ENCODE results near the gene FAM118A.
"Not testable (repeated sequence)": the region's sequence is repeated elsewhere in the genome, so short reads cannot be mapped to it uniquely, and the experiment has no call there.

Gene FAM118A

GRCh38 chr22:45309422-45310227 is at the start of gene FAM118A:
FAM118A (plus strand) TSS chr22:45309934; CDS start chr22:45322380, 12,446 bp downstream.
- DNase-seq (ENCODE audit: low read depth in 2 of 2): peak; percentile 96 to 98

- DNase-seq (ENCODE audit: low read depth in 2 of 2): not testable (repeated sequence)
Measured at GRCh38 chr22:45260395-45260759, 49.4 kb upstream of the FAM118A start.

- DNase-seq (ENCODE audit: low read depth in 2 of 2): no peak
Measured at GRCh38 chr22:45261407-45262088, 48.2 kb upstream of the FAM118A start.

- DNase-seq (ENCODE audit: low read depth in 2 of 2): no peak
Measured at GRCh38 chr22:45262195-45262930, 47.4 kb upstream of the FAM118A start.

GRCh38 chr22:45262931-45263462 is 46.7 kb upstream of the FAM118A start:
- no peak for DNase-seq (ENCODE audit: low read depth in 2 of 2)

- DNase-seq (ENCODE audit: low read depth in 2 of 2): no peak
Measured at GRCh38 chr22:45263463-45264269, 46.1 kb upstream of the FAM118A start.

DNA sequence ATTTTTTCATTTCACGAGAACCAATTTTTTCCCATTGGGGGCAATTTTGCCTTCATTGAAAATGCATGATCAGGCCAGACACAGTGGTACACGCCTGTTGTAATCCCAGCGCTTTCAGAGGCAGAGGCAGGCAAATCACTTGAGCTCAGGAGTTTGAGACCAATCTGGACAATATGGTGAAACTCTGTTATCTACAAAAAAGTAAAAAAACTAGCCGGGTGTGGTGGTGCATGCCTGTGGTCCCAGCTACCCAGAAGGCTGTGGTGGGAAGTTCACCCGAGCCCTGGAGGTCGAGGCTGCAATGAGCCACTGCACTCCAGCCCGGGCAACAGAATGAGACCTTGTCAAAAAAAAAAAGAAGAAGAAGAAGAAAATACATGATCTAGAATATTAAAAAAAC is 44.2 kb upstream of the FAM118A start:
- no peak for DNase-seq (ENCODE audit: low read depth in 2 of 2)

- peak in 1 of 2 donors; percentile 12 for DNase-seq (ENCODE audit: low read depth in 2 of 2)
Measured at GRCh38 chr22:45268167-45268957, 41.4 kb upstream of the FAM118A start.

GRCh38 chr22:45268958-45269844 is 40.5 kb upstream of the FAM118A start:
- peak; percentile 84 to 90 for DNase-seq (ENCODE audit: low read depth in 2 of 2)

- no peak for DNase-seq (ENCODE audit: low read depth in 2 of 2)
Measured at GRCh38 chr22:45270095-45271020, 39.4 kb upstream of the FAM118A start.

DNA sequence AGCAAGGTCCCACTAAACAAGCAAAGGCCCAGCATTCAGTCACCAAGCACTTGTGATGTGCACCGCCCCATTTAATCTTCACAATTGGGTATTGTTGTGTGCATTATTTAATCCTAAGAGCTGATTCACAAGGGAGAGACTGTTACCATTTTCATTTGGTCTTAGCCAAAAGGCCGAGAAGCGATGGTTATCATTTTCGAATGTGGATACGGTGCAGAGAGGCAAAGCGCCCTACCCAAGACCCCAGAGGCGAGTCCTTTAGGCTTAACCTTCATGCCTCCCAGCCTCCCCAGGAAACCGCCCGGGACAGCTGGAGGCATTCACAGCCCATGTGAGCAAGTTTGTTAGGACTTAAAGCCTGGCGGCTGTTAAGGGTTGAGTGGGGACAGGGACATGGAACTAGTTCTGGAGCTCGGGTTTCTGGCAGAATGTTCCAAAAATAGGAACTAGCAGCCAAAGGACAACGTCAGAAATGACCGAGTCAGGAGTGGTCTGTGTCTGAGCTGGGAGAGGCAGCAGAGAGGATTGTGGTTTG is 38.0 kb upstream of the FAM118A start:
- DNase-seq (ENCODE audit: low read depth in 2 of 2): no peak

- DNase-seq (ENCODE audit: low read depth in 2 of 2): no peak
Measured at GRCh38 chr22:45272498-45272897, 37.2 kb upstream of the FAM118A start.

DNA sequence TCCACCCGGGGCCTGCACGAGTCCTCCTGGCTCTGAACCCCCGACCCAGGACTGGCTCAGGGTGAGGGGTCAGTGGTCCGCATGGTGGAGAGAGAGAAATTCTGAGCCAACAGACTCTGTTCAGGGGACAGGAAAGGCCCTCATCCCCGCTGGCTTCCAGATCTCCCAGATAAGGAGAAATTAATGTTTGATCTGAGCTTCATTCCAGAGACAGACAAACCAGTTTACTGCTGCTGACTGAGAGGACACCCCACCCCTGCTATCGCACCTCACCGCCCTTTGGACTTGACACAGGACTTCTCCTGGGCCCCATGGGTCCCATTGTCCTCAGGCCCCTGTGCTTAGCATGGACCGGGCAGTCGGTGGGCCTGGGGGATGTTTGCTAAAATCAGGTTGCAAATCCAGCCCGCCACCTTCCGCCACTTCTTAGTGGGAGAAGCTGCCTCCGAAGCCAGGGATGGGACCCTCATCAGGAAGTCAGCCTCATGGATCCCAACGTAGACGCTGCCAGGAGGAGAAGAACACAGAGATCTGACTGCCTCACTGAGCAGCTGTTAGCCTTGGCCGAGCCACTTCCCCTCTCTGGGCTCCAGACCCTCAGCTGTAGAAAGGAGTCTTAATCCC is 36.2 kb upstream of the FAM118A start:
- DNase-seq (ENCODE audit: low read depth in 2 of 2): no peak

GRCh38 chr22:45276507-45277105 is 33.1 kb upstream of the FAM118A start:
- no peak for DNase-seq (ENCODE audit: low read depth in 2 of 2)

- not testable (repeated sequence) for DNase-seq (ENCODE audit: low read depth in 2 of 2)
Measured at GRCh38 chr22:45277720-45278119, 32.0 kb upstream of the FAM118A start.

GRCh38 chr22:45278125-45278524 is 31.6 kb upstream of the FAM118A start:
- no peak for DNase-seq (ENCODE audit: low read depth in 2 of 2)

DNA sequence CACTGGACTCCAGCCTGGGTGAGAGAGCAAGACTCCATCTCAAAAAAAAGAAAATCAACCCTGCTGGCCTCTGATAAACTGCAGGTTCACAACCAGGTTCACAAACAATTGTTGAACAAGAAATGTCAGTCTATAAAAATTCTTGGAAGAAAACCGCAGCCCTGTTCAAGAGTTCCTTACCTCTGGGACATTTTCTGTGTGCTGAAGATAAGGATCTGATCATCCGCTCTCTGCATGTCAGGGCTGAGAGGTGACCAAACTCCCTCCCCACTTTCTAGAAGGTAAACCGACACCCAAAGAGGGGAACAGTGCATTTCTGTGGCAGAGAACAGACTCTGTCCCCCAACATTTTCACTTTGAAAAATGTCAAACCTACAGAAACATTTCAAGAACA is 29.1 kb upstream of the FAM118A start:
- DNase-seq (ENCODE audit: low read depth in 2 of 2): no peak
